Uterus (tissue), 2 donors: ENCODE measurements around the gene SGCA.

Experiments
- POLR2A ChIP-seq, 2 donors: fragments of 450-650 bp; IDR thresholded peaks; one replicate each; pipeline ENCODE4 v1.6.1; 2016; ENCODE audit warnings: antibody characterized with exemption in 2 of 2, mild to moderate bottlenecking in 1 of 2, moderate library complexity in 1 of 2
- TF ChIP-seq, protein P1 (sequence below), 4 experiments: fragments of 200-600 bp in 2 of 4; fragments of 450-650 bp in 2 of 4; sonication (generic) in 2 of 4; IDR thresholded peaks; one replicate each; pipeline ENCODE4 v1.5.1; 2016 to 2019; ENCODE audit warnings: antibody characterized with exemption in 4 of 4, mild to moderate bottlenecking in 2 of 4, moderate library complexity in 1 of 4

- TF ChIP-seq, protein P1, sequence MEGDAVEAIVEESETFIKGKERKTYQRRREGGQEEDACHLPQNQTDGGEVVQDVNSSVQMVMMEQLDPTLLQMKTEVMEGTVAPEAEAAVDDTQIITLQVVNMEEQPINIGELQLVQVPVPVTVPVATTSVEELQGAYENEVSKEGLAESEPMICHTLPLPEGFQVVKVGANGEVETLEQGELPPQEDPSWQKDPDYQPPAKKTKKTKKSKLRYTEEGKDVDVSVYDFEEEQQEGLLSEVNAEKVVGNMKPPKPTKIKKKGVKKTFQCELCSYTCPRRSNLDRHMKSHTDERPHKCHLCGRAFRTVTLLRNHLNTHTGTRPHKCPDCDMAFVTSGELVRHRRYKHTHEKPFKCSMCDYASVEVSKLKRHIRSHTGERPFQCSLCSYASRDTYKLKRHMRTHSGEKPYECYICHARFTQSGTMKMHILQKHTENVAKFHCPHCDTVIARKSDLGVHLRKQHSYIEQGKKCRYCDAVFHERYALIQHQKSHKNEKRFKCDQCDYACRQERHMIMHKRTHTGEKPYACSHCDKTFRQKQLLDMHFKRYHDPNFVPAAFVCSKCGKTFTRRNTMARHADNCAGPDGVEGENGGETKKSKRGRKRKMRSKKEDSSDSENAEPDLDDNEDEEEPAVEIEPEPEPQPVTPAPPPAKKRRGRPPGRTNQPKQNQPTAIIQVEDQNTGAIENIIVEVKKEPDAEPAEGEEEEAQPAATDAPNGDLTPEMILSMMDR (IDR thresholded peaks at IDR 0.05): no peak
- TF ChIP-seq POLR2A (IDR thresholded peaks at IDR 0.05): no peak
These were observed 22.2 kb upstream of the SGCA start for GRCh38 chr17:50143461-50144176.
